Vagina (tissue), 2 donors: ENCODE data around the gene UBR4.

Source experiments
- CTCF ChIP-seq, 3 experiments: fragments of 450-650 bp in 2 of 3; fragments of 200-600 bp in 1 of 3; sonication (generic) in 1 of 3; IDR thresholded peaks; one replicate each; pipeline ENCODE4 v1.5.1; 2017 to 2019; ENCODE audit warnings: antibody characterized with exemption in 3 of 3, mild to moderate bottlenecking in 2 of 3, moderate library complexity in 2 of 3
- POLR2A ChIP-seq, 2 donors: fragments of 450-650 bp; IDR thresholded peaks; one replicate each; pipeline ENCODE4 v1.6.1; 2017; ENCODE audit warnings: antibody characterized with exemption in 2 of 2, mild to moderate bottlenecking in 2 of 2, moderate library complexity in 2 of 2

- TF ChIP-seq CTCF (IDR thresholded peaks at IDR 0.05) (no peak), POLR2A (IDR thresholded peaks at IDR 0.05) (no peak)
Observed at GRCh38 chr1:19206947-19207346, 3.1 kb downstream of the UBR4 start.
